GM12892 (cell line): ENCODE measurements around the gene NRXN3.

Experiments used
- POLR2A ChIP-seq: IDR thresholded peaks from 2 replicates; pipeline ENCODE4 v1.6.1; 2011; ENCODE audit warnings: low read depth, low read length, control low read depth
- POLR2AphosphoS5 ChIP-seq: IDR thresholded peaks from 2 replicates; pipeline ENCODE4 v1.6.1; 2011; ENCODE audit warnings: low read depth, low read length, control low read depth

GRCh38 chr14:79596551-79596950, 1426.4 kb downstream of the NRXN3 start:
- TF ChIP-seq POLR2A (no peak), POLR2AphosphoS5 (no peak)
